ENCODE data around the gene CAPN13.
"Not testable (repeated sequence)": the region's sequence is repeated elsewhere in the genome, so short reads cannot be mapped to it uniquely, and the experiment has no call there.

Gene CAPN13

DNA sequence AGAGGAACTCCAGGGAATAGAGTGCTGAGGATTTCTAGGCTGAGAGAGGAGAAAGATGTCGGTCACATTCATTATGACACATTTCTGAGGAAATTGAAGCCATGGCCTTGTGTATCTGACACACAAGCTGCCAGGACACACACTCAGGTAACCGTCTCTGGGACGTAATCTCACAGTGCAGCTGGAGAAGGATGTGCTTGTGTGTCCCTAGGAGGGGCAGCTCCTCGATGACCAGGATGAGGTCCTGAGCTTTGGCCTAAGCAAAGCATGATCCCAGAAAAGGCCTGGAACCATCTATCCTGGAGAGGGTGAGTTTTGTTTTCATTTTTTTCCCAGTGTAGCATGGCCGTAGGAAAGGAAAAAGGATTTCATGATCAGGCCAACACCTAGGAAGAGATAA lies 102.2 kb downstream of the CAPN13 start:
- DNase-seq (ENCODE audit: low read depth): no peak

DNA sequence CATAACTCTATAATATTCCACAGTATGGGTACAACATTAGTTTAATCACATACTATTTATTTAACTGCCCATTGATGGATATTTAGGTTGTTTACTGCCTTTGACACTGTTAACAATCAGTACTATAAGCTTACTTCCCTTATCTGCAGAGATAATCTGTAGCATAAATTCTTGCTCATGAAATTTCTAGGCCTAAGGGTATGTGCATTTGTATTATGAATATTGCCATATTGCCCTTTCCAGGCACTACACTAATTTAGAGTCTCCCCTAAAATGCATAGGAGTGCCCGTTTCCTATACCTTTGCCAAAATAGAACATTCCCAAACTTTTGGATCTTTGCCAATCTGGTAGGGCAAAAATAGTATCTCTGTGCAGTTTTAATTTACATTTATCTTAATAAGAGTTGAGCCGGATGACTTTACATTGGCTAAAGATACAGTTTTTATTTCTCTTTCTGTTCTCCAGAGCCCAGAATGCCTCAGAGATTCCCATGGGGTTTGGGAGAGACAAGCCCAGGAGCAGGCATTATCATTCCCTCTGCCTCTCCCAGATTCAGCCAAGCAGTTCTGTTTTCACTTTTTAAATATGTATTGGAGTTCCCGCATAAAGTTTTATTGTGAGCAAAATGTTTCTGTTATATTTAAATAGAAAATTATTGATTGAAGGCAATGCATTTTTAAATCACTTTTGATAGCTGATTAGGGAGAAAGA lies 102.8 kb downstream of the CAPN13 start:
- DNase-seq (ENCODE audit: low read depth): no peak

DNA sequence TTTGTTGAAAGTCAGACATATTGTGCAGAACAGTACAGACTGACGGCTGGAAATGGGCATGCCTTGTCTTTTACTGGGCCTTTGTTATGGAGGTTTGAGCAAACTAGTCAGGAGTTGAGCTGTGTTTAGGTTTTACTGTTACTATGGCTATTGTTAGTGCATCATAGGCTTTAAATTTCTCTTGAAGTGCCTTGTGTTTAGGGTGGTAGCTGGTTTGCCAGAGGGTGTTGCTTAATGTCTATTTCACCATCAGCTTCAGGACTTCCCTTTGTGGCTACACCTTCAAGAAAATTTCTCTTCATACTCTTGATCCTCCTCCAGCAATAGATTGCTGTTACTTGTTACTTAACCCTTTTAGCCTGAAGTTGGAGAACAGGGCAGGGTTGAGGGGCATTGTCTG lies 104.6 kb downstream of the CAPN13 start:
- DNase-seq (ENCODE audit: low read depth): no peak

DNA sequence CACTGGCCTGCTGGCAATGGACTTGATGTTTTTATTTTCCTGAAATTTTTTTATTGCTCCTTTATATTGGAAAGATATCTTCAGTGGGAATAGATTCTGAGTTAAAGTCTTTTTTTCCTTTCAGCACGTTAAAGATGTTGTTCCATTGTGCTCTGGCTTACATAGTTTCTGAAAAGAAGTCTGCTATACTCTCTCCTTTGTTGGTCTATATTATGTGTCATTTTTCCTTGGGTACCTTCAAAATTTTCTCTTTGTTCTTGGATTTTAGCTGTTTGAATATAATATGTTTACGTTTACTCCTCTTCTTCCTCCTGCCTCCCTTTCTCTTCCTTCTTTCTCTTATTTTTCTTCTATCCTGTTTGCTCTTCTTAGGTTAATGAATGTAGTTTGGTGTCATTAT lies 105.5 kb downstream of the CAPN13 start:
- DNase-seq (ENCODE audit: low read depth): no peak

- not testable (repeated sequence) for DNase-seq (ENCODE audit: low read depth)
Measured at GRCh38 chr2:30697242-30698103, 109.8 kb downstream of the CAPN13 start.

- DNase-seq (ENCODE audit: low read depth): no peak
Measured at GRCh38 chr2:30695749-30696148, 111.5 kb downstream of the CAPN13 start.

DNA sequence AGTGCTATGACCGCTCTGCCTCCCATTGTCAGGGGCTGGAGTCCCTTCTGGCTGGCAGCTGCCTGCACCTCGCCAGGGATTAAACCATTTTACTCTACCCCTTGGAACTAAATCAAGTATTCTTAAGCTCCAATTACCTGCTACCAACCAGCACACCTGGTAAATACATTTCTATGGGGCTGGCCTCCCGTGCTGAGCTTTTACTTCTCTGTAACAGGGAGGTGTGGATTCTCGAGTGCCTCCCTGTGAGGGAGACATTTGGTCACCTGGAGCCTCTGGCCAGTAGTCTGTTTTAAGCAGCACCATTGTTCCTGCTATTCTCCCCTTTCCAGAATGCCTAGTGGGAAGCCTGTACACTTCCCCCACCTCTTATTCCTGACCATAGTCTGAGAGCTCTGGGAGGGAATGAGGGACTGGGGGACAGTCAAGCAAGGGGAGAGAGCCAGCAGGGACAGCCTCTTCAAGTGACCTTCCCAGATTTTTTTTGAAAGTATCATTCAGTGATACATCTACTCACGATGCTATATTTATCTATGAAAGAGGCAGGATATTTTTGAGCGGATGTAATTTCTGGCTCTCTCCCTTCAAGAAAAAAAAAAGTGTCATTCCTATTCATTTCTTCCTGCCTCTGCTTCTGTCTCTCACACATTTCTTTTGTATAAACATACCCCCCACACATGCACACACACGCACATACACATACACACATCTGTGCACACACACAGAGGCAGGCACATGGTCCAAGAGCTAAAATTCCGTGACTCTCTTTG lies 112.8 kb downstream of the CAPN13 start:
- DNase-seq (ENCODE audit: low read depth): no peak

DNA sequence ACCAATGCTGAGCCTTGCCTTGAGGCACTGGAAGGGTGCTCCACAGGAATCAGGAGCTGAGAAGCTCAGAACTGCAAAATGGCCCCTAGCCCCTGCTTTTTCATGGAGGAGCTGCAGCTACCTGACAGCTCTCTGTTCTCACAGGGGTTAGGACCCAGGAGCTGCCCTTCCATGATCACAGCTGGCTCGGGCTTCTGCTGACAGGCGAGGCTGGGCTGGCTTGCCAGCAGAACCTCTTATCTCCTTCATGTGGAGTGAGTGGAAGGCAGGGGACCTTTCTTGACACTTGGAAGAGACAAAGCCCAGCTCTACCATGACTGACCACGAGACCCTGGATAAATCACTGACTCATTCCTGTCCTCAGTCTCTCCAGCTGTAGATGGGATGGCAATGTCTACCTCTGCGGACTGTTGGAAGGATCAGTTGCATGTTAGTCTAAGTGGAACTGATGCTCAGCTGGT lies 113.4 kb downstream of the CAPN13 start:
- DNase-seq (ENCODE audit: low read depth): no peak

DNA sequence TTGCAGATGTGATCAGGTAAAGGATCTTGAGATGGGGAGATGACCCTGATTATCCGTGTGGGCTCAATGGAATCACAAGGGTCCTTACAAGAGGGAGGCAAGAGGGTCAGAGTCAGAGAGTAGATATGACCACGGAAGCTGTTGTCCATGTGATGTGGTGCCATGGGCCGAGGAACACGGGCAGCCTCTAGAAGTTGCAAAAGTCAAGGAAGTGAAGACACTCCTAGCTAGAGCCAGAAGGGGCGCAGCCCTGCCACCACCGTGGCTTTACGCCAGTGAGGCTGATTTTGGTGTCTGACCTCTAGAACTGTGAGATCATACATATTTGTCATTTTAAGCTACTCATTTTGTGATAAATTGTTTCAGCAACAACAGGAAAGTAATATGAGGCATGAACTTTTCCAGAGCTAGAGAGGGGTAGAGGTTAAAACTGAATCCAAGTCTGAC lies 114.4 kb downstream of the CAPN13 start:
- DNase-seq (ENCODE audit: low read depth): no peak

DNA sequence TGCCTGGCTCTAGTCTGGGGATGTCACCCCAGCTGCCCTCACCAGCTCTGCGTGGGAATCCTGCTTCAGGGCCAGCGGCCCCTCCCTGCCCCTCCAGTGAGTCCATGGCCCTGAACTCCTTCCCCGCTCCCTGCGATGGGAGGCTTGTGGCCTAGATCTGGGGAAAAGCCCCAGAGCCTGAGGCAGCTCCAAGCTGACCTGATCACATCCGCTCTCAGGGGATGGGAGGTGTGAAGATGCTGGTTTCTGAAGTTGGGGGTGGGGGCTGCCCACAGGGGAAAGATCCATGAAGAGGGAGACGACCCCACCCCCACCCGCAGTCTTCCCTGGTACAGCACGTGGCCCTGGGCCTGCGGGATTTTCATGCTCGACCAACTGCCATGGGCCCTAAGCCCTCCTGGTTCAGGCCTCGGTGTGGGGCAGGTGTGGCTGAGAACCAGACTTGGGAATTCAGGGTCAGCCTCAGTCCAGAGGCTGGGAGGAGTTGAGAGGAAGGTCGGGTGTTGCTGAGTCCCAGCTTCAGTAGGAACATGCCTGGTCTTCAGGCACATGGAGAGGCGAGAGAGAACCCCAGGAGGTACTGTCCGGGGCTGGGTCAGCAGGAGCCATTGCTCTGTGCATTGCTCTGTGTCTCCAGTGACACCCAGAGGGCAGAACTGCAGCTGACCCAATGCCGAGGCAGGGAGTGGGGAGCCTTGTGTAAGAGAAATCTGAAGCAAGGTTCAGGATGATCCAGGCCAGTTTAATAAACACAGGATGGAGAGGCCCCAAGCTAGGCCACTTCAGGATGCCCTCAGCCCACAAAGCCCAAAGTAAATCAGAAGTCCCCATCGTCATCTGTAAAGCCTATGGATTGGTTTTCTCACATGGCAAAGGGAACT lies 115.1 kb downstream of the CAPN13 start:
- no peak for DNase-seq (ENCODE audit: low read depth)

- no peak for DNase-seq (ENCODE audit: low read depth)
Measured at GRCh38 chr2:30691091-30691947, 115.9 kb downstream of the CAPN13 start.

- DNase-seq (ENCODE audit: low read depth): no peak
Measured at GRCh38 chr2:30690126-30690561, 117.1 kb downstream of the CAPN13 start.

DNA sequence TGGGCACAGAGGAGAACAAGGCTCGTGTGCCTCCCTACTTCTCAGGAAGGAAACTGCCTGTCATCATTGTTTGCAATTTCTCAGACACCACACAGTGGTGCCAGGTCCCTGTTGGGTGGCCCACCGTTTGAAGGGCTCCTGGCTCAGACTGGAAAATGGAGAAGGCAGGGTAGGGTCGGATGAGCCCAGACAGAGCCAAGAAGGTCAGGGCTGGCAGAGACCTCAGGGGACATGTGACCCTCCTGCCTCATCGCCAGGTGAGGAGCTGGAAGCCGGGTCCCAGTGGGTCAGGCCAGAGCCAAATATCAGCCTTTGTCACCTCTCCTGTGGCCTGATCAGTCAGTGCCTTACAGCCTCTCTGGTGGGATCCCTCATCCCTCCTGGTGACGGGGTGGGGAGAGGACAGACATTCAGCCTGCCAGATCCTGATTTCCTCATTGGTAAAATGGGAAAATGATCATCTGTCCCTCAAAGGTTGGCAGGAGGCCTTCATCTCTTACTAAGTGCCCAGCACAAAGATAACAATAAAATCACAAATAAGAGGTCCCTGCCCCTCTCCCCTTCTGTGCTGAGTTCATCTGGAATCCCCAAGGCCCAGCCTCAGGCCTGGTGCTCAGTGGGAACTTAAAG lies 117.6 kb downstream of the CAPN13 start:
- DNase-seq (ENCODE audit: low read depth): no peak

GRCh38 chr2:30688956-30689401 lies 118.3 kb downstream of the CAPN13 start:
- DNase-seq (ENCODE audit: low read depth): no peak

DNA sequence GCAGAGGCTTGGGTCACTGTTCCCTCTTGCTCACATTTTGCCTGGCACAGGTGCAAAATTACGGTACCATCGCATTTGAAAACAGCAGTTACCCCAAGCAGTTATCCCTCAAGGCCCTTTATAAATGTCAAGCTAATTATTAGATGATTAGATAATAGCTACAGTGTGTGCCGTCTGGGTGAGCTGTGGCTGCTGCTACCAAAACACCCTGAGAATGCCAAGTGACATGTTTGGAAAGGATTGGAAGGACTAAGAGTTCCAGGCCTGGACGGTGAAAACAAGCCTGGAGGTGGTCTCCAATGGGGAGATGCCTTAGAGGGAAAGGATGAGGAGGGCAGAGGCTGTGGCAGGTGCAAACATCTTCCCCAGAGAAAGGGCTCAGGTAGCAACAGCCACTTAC lies 120.6 kb downstream of the CAPN13 start:
- no peak for DNase-seq (ENCODE audit: low read depth)

- DNase-seq (ENCODE audit: low read depth): no peak
Measured at GRCh38 chr2:30686000-30686399, 121.2 kb downstream of the CAPN13 start.

DNA sequence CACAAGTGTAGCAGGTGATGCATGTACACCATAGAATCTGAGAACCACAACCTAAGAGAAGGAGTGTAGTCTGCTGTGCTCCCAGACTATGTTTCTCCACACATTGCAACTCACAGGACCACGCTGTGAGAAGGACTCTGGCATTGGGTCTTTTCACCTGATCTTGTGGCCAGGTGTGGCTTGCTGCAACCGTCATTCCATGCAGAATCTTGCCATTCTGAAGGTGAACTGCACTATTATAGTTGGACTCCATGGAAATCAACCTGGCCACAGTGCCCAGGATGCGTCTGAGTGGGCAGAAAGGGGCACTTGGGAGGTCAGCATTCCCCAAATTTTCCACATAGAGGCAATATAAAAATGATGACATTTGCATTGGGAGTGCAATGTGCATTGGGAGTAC lies 122.2 kb downstream of the CAPN13 start:
- no peak for DNase-seq (ENCODE audit: low read depth)

DNA sequence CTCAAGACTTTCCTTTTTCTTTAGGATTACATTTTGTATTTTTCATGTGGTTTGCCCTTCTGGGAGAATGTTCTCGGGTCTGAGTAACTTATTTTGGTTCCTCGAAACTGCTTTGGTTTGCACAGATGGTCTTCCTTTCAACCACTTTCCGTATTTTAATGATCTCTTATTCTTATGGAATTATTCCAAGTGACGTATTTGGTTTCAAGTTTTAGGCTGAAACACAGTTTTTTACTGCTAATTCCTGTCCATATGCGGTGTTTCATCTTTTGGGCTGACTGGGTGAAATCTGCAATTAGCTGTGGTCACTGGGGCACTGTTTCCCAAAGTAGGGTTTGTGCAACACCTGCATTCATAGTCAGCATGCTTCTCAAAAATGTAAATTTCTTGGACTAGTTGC lies 122.7 kb downstream of the CAPN13 start:
- DNase-seq (ENCODE audit: low read depth): no peak

DNA sequence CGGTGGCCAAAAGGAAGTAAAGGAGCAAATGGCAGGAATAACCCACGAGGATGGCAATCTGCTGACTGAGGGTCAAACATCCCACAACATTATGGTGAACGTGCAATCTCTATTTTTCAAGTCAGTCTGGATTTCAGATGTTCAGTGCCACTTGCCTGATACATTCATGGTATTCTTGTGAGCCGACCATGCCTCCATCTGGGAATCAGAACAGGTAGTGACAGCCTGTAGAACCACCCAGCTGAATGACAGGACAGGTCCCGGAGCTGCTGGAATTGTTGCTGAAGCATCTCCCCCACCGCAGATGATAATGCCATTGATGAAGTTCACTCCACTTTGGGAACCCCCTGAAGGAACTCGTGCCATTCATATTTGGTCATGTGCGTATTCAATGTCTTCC lies 123.2 kb downstream of the CAPN13 start:
- no peak for DNase-seq (ENCODE audit: low read depth)
